Measurements from ENCODE around the gene MLST8.

- TF ChIP-seq CTCF (optimal IDR thresholded peaks at IDR 0.05 in 1 of 3, IDR thresholded peaks at IDR 0.05 in 1 of 3, conservative IDR thresholded peaks at IDR 0.05 in 1 of 3; ENCODE audit: extremely low read depth in 1 of 3, insufficient read depth in 2 of 3, low read length in 3 of 3) (no peak), EZH2 (IDR thresholded peaks at IDR 0.05; ENCODE audit: low read length) (no peak)
Observed at GRCh38 chr16:2234813-2235170, 29.5 kb downstream of the MLST8 start.

Data from keratinocyte (primary cell).